Thymus (tissue), 11 donors: ENCODE results near the gene NGRN. TPM values are rescaled to one million over a fixed set of nuclear protein-coding genes. Genes with fewer than 3 reads are reported as not detected.
"Not testable (repeated sequence)": the region's sequence is repeated elsewhere in the genome, so short reads cannot be mapped to it uniquely, and the experiment has no call there.

Experiments
- DNase-seq, 9 donors: peaks; one replicate each; pipeline ENCODE4 v3.0.0-alpha.2; 2013; ENCODE audit warnings: low spot score in 9 of 9, low read depth in 6 of 9, missing footprints in 1 of 9
- H3K27ac ChIP-seq, 2 donors: one replicate each; pipeline ENCODE4 v1.5.1; 2013; ENCODE audit warnings: control low read depth in 1 of 2, low read depth in 1 of 2, low read length in 1 of 2, mild to moderate bottlenecking in 1 of 2, moderate library complexity in 1 of 2
- H3K27me3 ChIP-seq, 2 donors: one replicate each; pipeline ENCODE4 v1.5.1; 2013; ENCODE audit warnings: low read length in 1 of 2; ENCODE audit not compliant: control insufficient read depth in 2 of 2, insufficient read depth in 1 of 2
- H3K36me3 ChIP-seq, 2 donors: one replicate each; pipeline ENCODE4 v1.5.1; 2013; ENCODE audit warnings: low read length in 1 of 2, mild to moderate bottlenecking in 1 of 2, moderate library complexity in 1 of 2; ENCODE audit not compliant: control insufficient read depth in 2 of 2, insufficient read depth in 2 of 2
- H3K4me1 ChIP-seq, 2 donors: one replicate each; pipeline ENCODE4 v1.5.1; 2013; ENCODE audit warnings: low read length in 2 of 2; ENCODE audit not compliant: control insufficient read depth in 2 of 2, insufficient read depth in 2 of 2
- H3K4me3 ChIP-seq, 2 donors: one replicate each; pipeline ENCODE4 v1.5.1; 2013; ENCODE audit warnings: low read length in 2 of 2, control low read depth in 1 of 2, mild to moderate bottlenecking in 1 of 2
- H3K9me3 ChIP-seq, 2 donors: one replicate each; pipeline ENCODE4 v1.5.1; 2013; ENCODE audit warnings: low read length in 1 of 2, mild to moderate bottlenecking in 1 of 2; ENCODE audit not compliant: control insufficient read depth in 2 of 2, insufficient read depth in 1 of 2
- WGBS: extraction: QIAGEN DNeasy Blood & Tissue Kit; methylation state at CpG from one replicate; pipeline ENCODE4 v1.1.7; 2013; 5-methylcytosine and 5-hydroxymethylcytosine counted together
- polyA plus RNA-seq: library from polyadenylated mRNA; stranded (reverse); fragments of 200-250 nt; gene quantifications from one replicate; pipeline ENCODE4 v1.2.3, GENCODE V29; 2013
- total RNA-seq: library from RNA; stranded (reverse); fragments of 120-200 nt; gene quantifications from one replicate; pipeline ENCODE4 v1.2.4, GENCODE V29; 2013
- donor health status: healthy.

The NGRN gene
- total and polyA plus RNA-seq, 2 donors: 50.2 to 55.4 TPM

DNA sequence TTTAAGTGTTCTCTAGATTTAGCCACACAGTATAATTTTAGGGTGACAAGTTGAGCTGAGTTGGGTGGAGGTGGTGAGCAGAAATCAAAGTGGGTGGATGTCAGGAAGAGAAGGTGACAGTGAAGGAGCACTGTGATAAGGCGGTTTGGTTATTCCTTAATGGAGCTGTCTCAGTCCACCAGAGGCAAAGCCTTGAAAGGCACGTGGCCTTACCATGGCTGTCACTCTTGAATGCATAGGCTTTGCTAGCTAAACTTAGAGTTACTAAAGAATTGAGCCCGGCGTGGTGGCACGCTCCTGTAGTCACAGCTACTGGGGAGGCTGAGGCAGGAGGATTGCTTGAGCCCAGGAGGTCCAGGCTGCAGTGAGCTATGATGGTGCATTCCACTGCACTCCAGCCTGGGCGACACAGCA is 16.7 kb upstream of the NGRN start:
- H3K27me3 ChIP-seq: peaks cover 0 to 6% of the 10 kb centered on the region in 2 donors
- no peak for DNase-seq
- no peak overlapping the region for H3K4me3 ChIP-seq
- H3K36me3 ChIP-seq: no peaks in the 10 kb centered on the region
- peaks cover 3 to 14% of the 10 kb centered on the region in 2 donors for H3K4me1 ChIP-seq
- no peaks in the 10 kb centered on the region for H3K9me3 ChIP-seq
- 89% methylated on average over 6 of the region's 6 CpGs for WGBS
- H3K27ac ChIP-seq: no peak overlapping the region

DNA sequence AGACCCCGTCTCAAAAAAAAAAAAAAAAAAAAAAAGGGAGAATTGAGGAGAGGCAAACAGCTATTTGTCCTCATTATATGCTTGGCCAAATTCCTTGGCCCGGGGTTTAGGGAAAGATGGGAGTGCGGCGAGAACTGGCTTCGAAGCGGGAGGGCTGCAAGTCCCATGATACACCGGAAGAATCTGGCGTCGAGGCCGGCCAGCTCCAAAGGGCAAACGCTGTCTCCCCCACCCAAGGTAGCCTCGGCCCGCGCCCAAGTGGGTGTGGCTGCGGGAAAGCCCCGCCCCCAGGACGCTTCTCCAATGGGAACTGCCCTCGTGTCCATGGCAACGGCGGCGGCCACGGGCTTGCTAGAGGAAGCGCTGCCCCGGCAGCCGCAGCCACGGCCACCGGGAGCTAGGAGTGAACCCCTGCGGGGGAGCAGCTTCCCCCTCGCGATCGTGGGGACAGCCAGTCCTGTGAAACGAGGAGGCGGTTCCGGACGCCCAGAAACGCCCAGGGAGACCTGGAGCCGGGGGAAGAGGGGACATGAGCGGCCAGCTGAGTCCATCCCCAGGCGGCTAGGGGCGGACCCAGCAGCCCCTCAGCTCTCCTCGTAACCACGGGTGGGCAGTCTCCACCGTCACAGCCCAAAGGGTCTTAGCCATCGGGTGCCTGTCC is 16.1 kb upstream of the NGRN start, which contains the start of gene TTLL13:
TTLL13 (plus strand) TSS at position 354 of the 661 bp plus-strand sequence. CDS start 1,075 bp downstream, outside the sequence.
- peak in 4 of 9 donors; percentile 44 to 68 (median 51) for DNase-seq
- 6% methylated on average over 44 of the region's 44 CpGs for WGBS
- no peak within 1 kb of the TSS for H3K27ac ChIP-seq

DNA sequence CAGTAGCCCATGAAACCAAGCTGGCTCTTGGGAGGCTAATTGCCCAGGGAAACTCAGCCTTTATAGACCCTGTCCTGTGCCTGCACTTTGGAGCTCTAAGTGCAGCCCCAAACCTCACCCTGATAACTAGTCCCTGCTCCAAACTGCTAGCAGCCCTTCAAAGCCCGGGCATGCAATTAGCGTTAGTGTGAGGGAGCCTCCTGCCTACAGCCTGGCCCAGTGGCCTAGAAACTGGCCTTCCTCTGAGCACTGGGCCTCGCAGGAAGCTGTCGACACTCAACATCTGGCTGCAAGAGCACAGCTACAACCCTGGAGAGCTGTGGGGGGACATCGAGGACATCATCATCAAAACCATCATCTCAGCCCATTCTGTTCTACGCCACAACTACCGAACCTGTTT is 7.7 kb upstream of the NGRN start:
- no peaks in the 10 kb centered on the region for H3K36me3 ChIP-seq
- no peaks in the 10 kb centered on the region for H3K4me1 ChIP-seq
- H3K27ac ChIP-seq: no peak overlapping the region
- DNase-seq: no peak
- 98% methylated on average over 7 of the region's 7 CpGs for WGBS
- no peaks in the 10 kb centered on the region for H3K27me3 ChIP-seq
- H3K9me3 ChIP-seq: no peaks in the 10 kb centered on the region
- no peak overlapping the region for H3K4me3 ChIP-seq

More for the DNA sequence above, 16.1 kb upstream of the NGRN start, which contains the start of gene TTLL13:
- peaks cover 0 to 6% of the 10 kb centered on the region in 2 donors for H3K27me3 ChIP-seq
- H3K36me3 ChIP-seq: no peaks in the 10 kb centered on the region
- peak within 1 kb of the TSS; percentile 34 to 44 for H3K4me3 ChIP-seq
- H3K4me1 ChIP-seq: peaks cover 3 to 14% of the 10 kb centered on the region in 2 donors
- H3K9me3 ChIP-seq: no peaks in the 10 kb centered on the region

- no peaks in the 10 kb centered on the region for H3K36me3 ChIP-seq
- no peak overlapping the region for H3K4me3 ChIP-seq
- H3K4me1 ChIP-seq: peaks cover 2 to 3% of the 10 kb centered on the region in 2 donors
- 95% methylated on average over 5 of the region's 5 CpGs for WGBS
- H3K27ac ChIP-seq: no peak overlapping the region
- no peak for DNase-seq
- no peaks in the 10 kb centered on the region for H3K9me3 ChIP-seq
- H3K27me3 ChIP-seq: no peaks in the 10 kb centered on the region
Measured at GRCh38 chr15:90259524-90259923, 5.9 kb upstream of the NGRN start.

DNA sequence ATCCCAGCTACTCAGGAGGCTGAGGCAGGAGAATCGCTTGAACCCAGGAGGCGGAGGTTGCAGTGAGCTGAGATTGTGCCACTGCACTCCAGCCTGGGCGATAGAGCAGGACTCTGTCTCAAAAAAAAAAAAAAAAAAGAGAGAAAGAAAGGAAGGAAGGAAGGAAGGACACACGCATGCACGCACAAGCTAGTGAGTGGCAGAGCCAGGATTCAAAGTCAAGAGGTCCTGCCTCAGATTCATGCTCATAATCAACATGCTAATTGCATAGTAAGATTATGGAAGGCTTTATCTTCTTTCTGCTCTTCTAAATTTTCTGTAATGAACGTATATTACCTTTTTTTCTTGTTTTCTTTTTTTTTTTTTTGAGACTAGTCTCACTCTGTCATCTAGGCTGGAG is 4.7 kb upstream of the NGRN start:
- H3K27ac ChIP-seq, H3K9me3 ChIP-seq, H3K27me3 ChIP-seq, DNase-seq, H3K4me3 ChIP-seq, H3K4me1 ChIP-seq, H3K36me3 ChIP-seq: not testable (repeated sequence)
- 92% methylated on average over 6 of the region's 6 CpGs for WGBS

DNA sequence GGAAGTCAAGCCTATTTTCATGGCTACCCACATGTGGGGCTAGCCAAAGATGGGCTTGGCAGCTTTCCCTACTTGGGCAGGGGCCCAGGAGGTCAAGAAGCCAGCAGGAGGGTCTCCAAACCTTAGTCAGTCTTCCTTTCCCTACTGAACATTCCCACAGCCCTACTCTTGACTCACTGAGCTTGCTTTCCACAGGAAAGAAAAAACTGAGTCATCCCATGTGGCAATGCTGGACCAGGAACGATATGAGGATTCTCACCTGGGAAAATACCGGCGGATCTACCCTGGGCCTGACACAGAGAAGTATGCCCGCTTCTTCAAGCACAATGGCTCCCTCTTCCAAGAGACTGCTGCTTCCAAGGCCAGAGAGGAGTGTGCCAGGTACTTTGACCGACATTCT is 3.7 kb upstream of the NGRN start:
- no peak for DNase-seq
- Histone ChIP-seq H3K36me3 (no peaks in the 10 kb centered on the region), H3K27me3 (no peaks in the 10 kb centered on the region), H3K27ac (no peak overlapping the region), H3K9me3 (no peaks in the 10 kb centered on the region), H3K4me1 (peaks cover 11 to 13% of the 10 kb centered on the region in 2 donors), H3K4me3 (no peak overlapping the region)
- WGBS: 99% methylated on average over 5 of the region's 5 CpGs

GRCh38 chr15:90262426-90262825 is 3.0 kb upstream of the NGRN start:
- H3K4me3 ChIP-seq: no peak overlapping the region
- no peak overlapping the region for H3K27ac ChIP-seq
- H3K4me1 ChIP-seq: peaks cover 17 to 19% of the 10 kb centered on the region in 2 donors
- no peaks in the 10 kb centered on the region for H3K9me3 ChIP-seq
- DNase-seq: no peak
- WGBS: 96% methylated on average over 5 of the region's 5 CpGs
- H3K36me3 ChIP-seq: peaks cover 0 to 3% of the 10 kb centered on the region in 2 donors
- H3K27me3 ChIP-seq: no peaks in the 10 kb centered on the region

DNA sequence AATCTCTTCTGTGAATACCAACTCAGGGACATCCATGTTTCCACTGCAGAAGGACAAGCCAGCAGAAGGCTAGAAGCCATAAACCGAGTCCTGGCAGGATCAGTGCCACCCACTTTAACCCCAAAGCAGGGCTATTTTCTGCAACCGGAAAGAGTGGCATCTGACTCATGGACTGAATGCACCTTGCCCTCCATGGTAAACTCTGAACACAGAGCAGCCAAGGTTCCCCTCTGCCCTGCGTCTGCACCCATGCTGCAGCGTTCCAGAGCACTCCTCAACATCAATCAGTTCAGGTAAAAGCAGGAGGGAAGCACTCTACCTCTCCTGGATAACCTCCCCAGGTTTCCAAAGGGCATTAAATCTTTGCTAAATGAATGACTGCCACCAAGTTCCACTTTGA is 801 bp upstream of the NGRN start:
- Histone ChIP-seq H3K27ac (peak overlapping the region; percentile 95 to 97), H3K4me1 (peaks cover 23 to 27% of the 10 kb centered on the region in 2 donors), H3K27me3 (no peaks in the 10 kb centered on the region), H3K9me3 (no peaks in the 10 kb centered on the region), H3K4me3 (peak overlapping the region; percentile 67 to 69), H3K36me3 (peaks cover 6 to 9% of the 10 kb centered on the region in 2 donors)
- no peak for DNase-seq
- WGBS: 64% methylated on average over 4 of the region's 4 CpGs

- Histone ChIP-seq H3K4me1 (peaks cover 23 to 27% of the 10 kb centered on the region in 2 donors), H3K4me3 (peak overlapping the region; percentile 67 to 69), H3K27me3 (no peaks in the 10 kb centered on the region), H3K27ac (peak overlapping the region; percentile 95 to 97), H3K9me3 (no peaks in the 10 kb centered on the region), H3K36me3 (peaks cover 20 to 23% of the 10 kb centered on the region in 2 donors)
- under 1% methylated on average over 16 of the region's 16 CpGs for WGBS
- DNase-seq: peak in 5 of 9 donors; percentile 31 to 73 (median 44)
Measured at GRCh38 chr15:90266061-90266431, 574 bp downstream of the NGRN start.
